ENCODE data around the gene ULK3.

GRCh38 chr15:74836846-74837245 is 6.1 kb downstream of the ULK3 start:
- no peak for TF ChIP-seq EZH2 (IDR thresholded peaks at IDR 0.05; ENCODE audit: borderline replicate concordance, low read depth, low read length, severe bottlenecking)
- TF ChIP-seq, protein P1, sequence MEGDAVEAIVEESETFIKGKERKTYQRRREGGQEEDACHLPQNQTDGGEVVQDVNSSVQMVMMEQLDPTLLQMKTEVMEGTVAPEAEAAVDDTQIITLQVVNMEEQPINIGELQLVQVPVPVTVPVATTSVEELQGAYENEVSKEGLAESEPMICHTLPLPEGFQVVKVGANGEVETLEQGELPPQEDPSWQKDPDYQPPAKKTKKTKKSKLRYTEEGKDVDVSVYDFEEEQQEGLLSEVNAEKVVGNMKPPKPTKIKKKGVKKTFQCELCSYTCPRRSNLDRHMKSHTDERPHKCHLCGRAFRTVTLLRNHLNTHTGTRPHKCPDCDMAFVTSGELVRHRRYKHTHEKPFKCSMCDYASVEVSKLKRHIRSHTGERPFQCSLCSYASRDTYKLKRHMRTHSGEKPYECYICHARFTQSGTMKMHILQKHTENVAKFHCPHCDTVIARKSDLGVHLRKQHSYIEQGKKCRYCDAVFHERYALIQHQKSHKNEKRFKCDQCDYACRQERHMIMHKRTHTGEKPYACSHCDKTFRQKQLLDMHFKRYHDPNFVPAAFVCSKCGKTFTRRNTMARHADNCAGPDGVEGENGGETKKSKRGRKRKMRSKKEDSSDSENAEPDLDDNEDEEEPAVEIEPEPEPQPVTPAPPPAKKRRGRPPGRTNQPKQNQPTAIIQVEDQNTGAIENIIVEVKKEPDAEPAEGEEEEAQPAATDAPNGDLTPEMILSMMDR (IDR thresholded peaks at IDR 0.05; ENCODE audit: borderline replicate concordance, extremely low read depth, low read length, poor library complexity, severe bottlenecking) = no peak
